GM12878 (cell line): ENCODE results near the gene MSRB2. TPM values are rescaled to one million over a fixed set of nuclear protein-coding genes. Genes with fewer than 3 reads are reported as not detected.

Source experiments
- ATAC-seq: fragments of 200-7000 bp; cut with Tn5 transposase; 3 replicates; pipeline ENCODE4 v1.9.1; 2020; ENCODE audit warnings: mild to moderate bottlenecking, moderate library complexity
- BruUV-seq: library from RNA; stranded (reverse); fragments of 400-500 nt; replicated peaks from 2 replicates; lab custom pipeline; 2021; lab: Mats Ljungman, UMichigan
- CTCF ChIA-PET: fragments of 300-600 bp; sonication (Branson Sonifier 250); formaldehyde crosslinking; extraction: SDS; loops from one replicate; lab custom pipeline; 2021; ENCODE audit warnings: inconsistent platforms; lab: Yijun Ruan, JAX
- POLR2A ChIA-PET: fragments of 350-600 bp; formaldehyde crosslinking; extraction: SDS; loops from one replicate; lab custom pipeline; 2021; ENCODE audit warnings: inconsistent platforms; lab: Charles Lee
- RAD21 ChIA-PET: fragments of 300-600 bp; sonication (Branson Sonifier 250); formaldehyde crosslinking; loops from one replicate; lab custom pipeline; 2023; ENCODE audit warnings: antibody characterized with exemption; ENCODE audit not compliant: unreplicated experiment; lab: Charles Lee
- SMC1A ChIA-PET: fragments of 300-600 bp; sonication (Branson Sonifier 250); formaldehyde crosslinking; loops from one replicate; lab custom pipeline; 2023; ENCODE audit not compliant: unreplicated experiment, uncharacterized antibody; lab: Charles Lee
- DNase-seq: peaks from one replicate; pipeline ENCODE4 v3.0.0-alpha.2; 2011; ENCODE audit warnings: low read depth, low spot score
- FAIRE-seq: peaks from 3 replicates; lab custom pipeline; 2011; peaks lifted over from hg19 to GRCh38; lab: Jason Lieb, UNC
- H2AFZ ChIP-seq: 2 replicates; pipeline ENCODE4 v1.6.0; 2011; ENCODE audit warnings: low read depth, low read length, control low read depth; ENCODE audit not compliant: control insufficient read depth
- H3K27ac ChIP-seq: 2 replicates; pipeline ENCODE4 v1.5.1; 2011; ENCODE audit warnings: control low read depth; ENCODE audit not compliant: control insufficient read depth, insufficient read depth
- H3K27me3 ChIP-seq, 2 experiments: replicated peaks in 1 of 2; 2 replicates each; pipeline versions ENCODE4 v1.6.0 to v1.6.1; 2011; ENCODE audit warnings: low read length in 1 of 2; ENCODE audit not compliant: control insufficient read depth in 2 of 2, insufficient read depth in 2 of 2
- H3K36me3 ChIP-seq, 2 experiments: 2 replicates each; pipeline ENCODE4 v1.5.1; 2011; ENCODE audit warnings: low read length in 1 of 2; ENCODE audit not compliant: control insufficient read depth in 2 of 2, insufficient read depth in 2 of 2
- H3K4me1 ChIP-seq: 2 replicates; pipeline ENCODE4 v1.6.1; 2011; ENCODE audit warnings: mild to moderate bottlenecking, low read length, moderate library complexity, mixed read lengths; ENCODE audit not compliant: control insufficient read depth, insufficient read depth
- H3K4me2 ChIP-seq: 2 replicates; pipeline ENCODE4 v1.6.0; 2011; ENCODE audit warnings: control low read depth; ENCODE audit not compliant: control insufficient read depth, insufficient read depth
- H3K4me3 ChIP-seq: fragments of 200-600 bp; sonication (generic); 2 replicates; pipeline ENCODE4 v1.5.1; 2016
- H3K79me2 ChIP-seq: 2 replicates; pipeline ENCODE4 v1.6.0; 2011; ENCODE audit warnings: low read length; ENCODE audit not compliant: control insufficient read depth, insufficient read depth
- H3K9ac ChIP-seq: 2 replicates; pipeline ENCODE4 v1.8.0; 2011; ENCODE audit warnings: low read length, control low read depth, mixed read lengths; ENCODE audit not compliant: control insufficient read depth, insufficient read depth
- H3K9me3 ChIP-seq: replicated peaks from 3 replicates; pipeline ENCODE4 v1.5.1; 2011; ENCODE audit warnings: mild to moderate bottlenecking, low read length; ENCODE audit not compliant: control insufficient read depth, insufficient read depth
- H4K20me1 ChIP-seq: 2 replicates; pipeline ENCODE4 v1.6.0; 2011; ENCODE audit not compliant: control insufficient read depth, insufficient read depth
- CBX5 ChIP-seq: sonication (generic); IDR thresholded peaks from 2 replicates; pipeline ENCODE4 v1.6.1; 2016; ENCODE audit warnings: low read depth, moderate library complexity, mild to moderate bottlenecking, inconsistent platforms
- DPF2 ChIP-seq: fragments of 450-650 bp; IDR thresholded peaks from 2 replicates; pipeline ENCODE4 v1.6.1; 2017; ENCODE audit warnings: mild to moderate bottlenecking
- PML ChIP-seq: IDR thresholded peaks from 2 replicates; pipeline ENCODE4 v1.6.1; 2012; ENCODE audit warnings: low read length, inconsistent platforms
- SMARCA5 ChIP-seq: fragments of 450-650 bp; IDR thresholded peaks from 2 replicates; pipeline ENCODE4 v1.6.1; 2017; ENCODE audit warnings: mild to moderate bottlenecking
- STAT1 ChIP-seq: fragments of 450-650 bp; conservative IDR thresholded peaks from 2 replicates; pipeline ENCODE4 v1.6.1; 2014; ENCODE audit warnings: antibody characterized with exemption, mild to moderate bottlenecking
- YY1 ChIP-seq: IDR thresholded peaks from 2 replicates; pipeline ENCODE4 v1.6.1; 2011; ENCODE audit warnings: low read depth, mild to moderate bottlenecking, low read length
- ZZZ3 ChIP-seq: IDR thresholded peaks from 2 replicates; pipeline ENCODE4 v1.6.1; 2011; ENCODE audit warnings: low read depth; ENCODE audit not compliant: control insufficient read depth, insufficient read length
- WGBS: methylation state at CpG from one replicate; pipeline ENCODE4 v1.1.6; 2016; ENCODE audit warnings: low lambda C conversion rate; ENCODE audit not compliant: insufficient replicate concordance, insufficient coverage; ENCODE audit errors: missing lambda C conversion rate; 5-methylcytosine and 5-hydroxymethylcytosine counted together
- in situ Hi-C: fragments of 300-500 bp; cut with MboI; formaldehyde crosslinking; loops from 9 replicates; pipeline ENCODE4 v1.14.3; 2018; ENCODE audit warnings: mixed read lengths
- intact Hi-C: fragments of 100-400 bp; cut with micrococcal nuclease; formaldehyde crosslinking; loops from one replicate; pipeline ENCODE4 v1.14.2; 2022; ENCODE audit not compliant: unreplicated experiment
- polyA plus RNA-seq, 11 experiments: library from polyadenylated mRNA; depleted of rRNA in 4 of 11; unstranded in 6 of 11; stranded (reverse) in 5 of 11; fragments of >200 nt; fragmentation: Nextera tagmentation in 4 of 11; fragmentation: Illumina TruSeq in 1 of 11; extraction: Ambion mirVana in 4 of 11; extraction: Trizol in 1 of 11; gene quantifications; 1 replicate in 1 of 11; 2 replicates in 10 of 11; pipeline versions ENCODE4 v1.2.1 to v1.2.3, GENCODE V29; 2011 to 2016; ENCODE audit warnings: inconsistent platforms in 2 of 11, missing spikeins in 2 of 11, low read depth in 1 of 11
- total RNA-seq, 4 experiments: library from RNA; depleted of rRNA in 3 of 4; stranded (reverse); fragments of >200 nt in 3 of 4; fragmentation: Illumina TruSeq in 1 of 4; extraction: Trizol in 1 of 4; gene quantifications; 2 replicates each; pipeline versions ENCODE4 v1.2.1 to v1.2.3, GENCODE V29; 2013 to 2021
- TF ChIP-seq, protein P1 (sequence below): IDR thresholded peaks from 2 replicates; pipeline ENCODE4 v1.6.1; 2012; ENCODE audit warnings: low read depth, low read length, improper control_type of control experiment
- TF ChIP-seq, protein P2 (sequence below): fragments of 450-650 bp; IDR thresholded peaks from 2 replicates; pipeline ENCODE4 v1.6.1; 2016; ENCODE audit warnings: mild to moderate bottlenecking

The MSRB2 gene
- total and polyA plus RNA-seq, 10 of the 15 experiments (the other 5 are each of a cell fraction or from before 2014, with no cell fraction given), result 1.5 to 18.6 (median 6.2) TPM

DNA sequence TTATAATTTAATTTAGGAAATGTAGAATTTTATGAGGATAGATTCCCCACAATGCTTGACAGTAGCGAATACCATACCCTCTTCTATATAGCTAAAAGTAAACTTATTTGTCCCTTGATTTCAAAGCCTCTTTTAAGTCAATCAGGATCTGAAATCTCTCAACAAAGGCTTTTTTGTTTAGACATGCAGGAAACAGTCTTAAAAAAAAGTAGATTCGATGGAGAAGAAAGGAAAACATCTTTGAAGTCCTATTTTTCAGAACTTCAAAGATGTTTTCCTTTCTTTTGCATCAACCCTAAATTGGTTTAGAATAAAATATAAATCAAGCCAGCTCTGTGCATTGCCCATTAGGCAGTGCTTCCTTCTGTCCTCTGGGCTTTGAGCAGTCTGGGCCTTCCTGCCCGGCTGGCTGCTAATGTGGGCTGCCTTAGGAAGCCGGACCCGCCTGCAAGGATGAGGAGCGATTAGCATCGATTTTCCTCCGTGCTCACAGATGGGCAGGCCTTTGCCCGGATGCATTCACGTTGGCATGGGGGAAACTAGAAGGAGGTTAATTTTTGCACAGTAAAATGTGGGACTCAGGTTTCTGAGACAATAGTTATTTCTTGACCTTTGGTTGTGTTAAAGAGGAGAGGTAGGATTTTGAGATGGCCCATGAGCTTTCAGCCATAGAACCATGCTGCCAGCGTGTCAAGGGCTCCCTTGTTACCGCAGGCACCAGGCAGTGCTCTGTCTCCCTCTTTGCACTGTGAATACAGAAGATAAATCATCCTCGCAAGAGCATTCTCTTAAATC lies 15.5 kb downstream of the MSRB2 start:
- Histone ChIP-seq H3K27ac (no peak overlapping the region), H3K79me2 (no peaks in the 10 kb centered on the region), H3K27me3 (no peaks in the 10 kb centered on the region), H3K36me3 (no peaks in the 10 kb centered on the region; a peak in 1 of 4 replicates), H3K4me2 (no peak overlapping the region), H3K9ac (no peak overlapping the region), H2AFZ (no peak overlapping the region), H3K4me1 (no peaks in the 10 kb centered on the region), H4K20me1 (no peaks in the 10 kb centered on the region), H3K9me3 (no peaks in the 10 kb centered on the region), H3K4me3 (no peak overlapping the region)
- DNase-seq, result no peak
- intact Hi-C loops, result no loop called here
- no peak for FAIRE-seq
- POLR2A ChIA-PET, result no interaction called here
- no TSS peak for BruUV-seq
- ATAC-seq, result no peak
- TF ChIP-seq STAT1 (no peak), CBX5 (no peak), YY1 (no peak), ZZZ3 (no peak), PML (no peak), SMARCA5 (no peak), DPF2 (no peak)
- TF ChIP-seq, protein P1, sequence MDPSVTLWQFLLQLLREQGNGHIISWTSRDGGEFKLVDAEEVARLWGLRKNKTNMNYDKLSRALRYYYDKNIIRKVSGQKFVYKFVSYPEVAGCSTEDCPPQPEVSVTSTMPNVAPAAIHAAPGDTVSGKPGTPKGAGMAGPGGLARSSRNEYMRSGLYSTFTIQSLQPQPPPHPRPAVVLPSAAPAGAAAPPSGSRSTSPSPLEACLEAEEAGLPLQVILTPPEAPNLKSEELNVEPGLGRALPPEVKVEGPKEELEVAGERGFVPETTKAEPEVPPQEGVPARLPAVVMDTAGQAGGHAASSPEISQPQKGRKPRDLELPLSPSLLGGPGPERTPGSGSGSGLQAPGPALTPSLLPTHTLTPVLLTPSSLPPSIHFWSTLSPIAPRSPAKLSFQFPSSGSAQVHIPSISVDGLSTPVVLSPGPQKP, result no peak
- TF ChIP-seq, protein P2, sequence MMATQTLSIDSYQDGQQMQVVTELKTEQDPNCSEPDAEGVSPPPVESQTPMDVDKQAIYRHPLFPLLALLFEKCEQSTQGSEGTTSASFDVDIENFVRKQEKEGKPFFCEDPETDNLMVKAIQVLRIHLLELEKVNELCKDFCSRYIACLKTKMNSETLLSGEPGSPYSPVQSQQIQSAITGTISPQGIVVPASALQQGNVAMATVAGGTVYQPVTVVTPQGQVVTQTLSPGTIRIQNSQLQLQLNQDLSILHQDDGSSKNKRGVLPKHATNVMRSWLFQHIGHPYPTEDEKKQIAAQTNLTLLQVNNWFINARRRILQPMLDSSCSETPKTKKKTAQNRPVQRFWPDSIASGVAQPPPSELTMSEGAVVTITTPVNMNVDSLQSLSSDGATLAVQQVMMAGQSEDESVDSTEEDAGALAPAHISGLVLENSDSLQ, result no peak
- SMC1A ChIA-PET, result interaction anchor here (1.0 kb wide), 1 partner anchor 25 kb away, joined by 4 read pairs; no protein-coding TSS in a partner anchor
- RAD21 ChIA-PET, result no interaction called here
- in situ Hi-C loops, result no loop called here
- WGBS, result 93% methylated on average over 13 of the region's 13 CpGs
- CTCF ChIA-PET, result no interaction called here
